Fibroblast of villous mesenchyme (primary cell): ENCODE data around the gene SDHA. TPM values are rescaled to one million over a fixed set of nuclear protein-coding genes. Genes with fewer than 3 reads are reported as not detected.

ENCODE experiments used
- DNase-seq: peaks from one replicate; pipeline ENCODE4 v3.0.0-alpha.2; 2010; ENCODE audit warnings: low read depth
- H3K4me3 ChIP-seq: 2 replicates; pipeline ENCODE4 v1.5.1; 2011; ENCODE audit warnings: low read depth, mild to moderate bottlenecking, low read length
- total RNA-seq: library from RNA; depleted of rRNA; stranded (reverse); fragments of >200 nt; gene quantifications from 2 replicates; pipeline ENCODE4 v1.2.3, GENCODE V29; 2012
- TF ChIP-seq, protein P1 (sequence below): IDR thresholded peaks from 2 replicates; pipeline ENCODE4 v1.5.1; 2012; ENCODE audit warnings: low read depth, mild to moderate bottlenecking, low read length; ENCODE audit not compliant: insufficient read depth

The SDHA gene
- total RNA-seq, 1 donor: 87.2 TPM

- no peak overlapping the region for H3K4me3 ChIP-seq
- TF ChIP-seq, protein P1, sequence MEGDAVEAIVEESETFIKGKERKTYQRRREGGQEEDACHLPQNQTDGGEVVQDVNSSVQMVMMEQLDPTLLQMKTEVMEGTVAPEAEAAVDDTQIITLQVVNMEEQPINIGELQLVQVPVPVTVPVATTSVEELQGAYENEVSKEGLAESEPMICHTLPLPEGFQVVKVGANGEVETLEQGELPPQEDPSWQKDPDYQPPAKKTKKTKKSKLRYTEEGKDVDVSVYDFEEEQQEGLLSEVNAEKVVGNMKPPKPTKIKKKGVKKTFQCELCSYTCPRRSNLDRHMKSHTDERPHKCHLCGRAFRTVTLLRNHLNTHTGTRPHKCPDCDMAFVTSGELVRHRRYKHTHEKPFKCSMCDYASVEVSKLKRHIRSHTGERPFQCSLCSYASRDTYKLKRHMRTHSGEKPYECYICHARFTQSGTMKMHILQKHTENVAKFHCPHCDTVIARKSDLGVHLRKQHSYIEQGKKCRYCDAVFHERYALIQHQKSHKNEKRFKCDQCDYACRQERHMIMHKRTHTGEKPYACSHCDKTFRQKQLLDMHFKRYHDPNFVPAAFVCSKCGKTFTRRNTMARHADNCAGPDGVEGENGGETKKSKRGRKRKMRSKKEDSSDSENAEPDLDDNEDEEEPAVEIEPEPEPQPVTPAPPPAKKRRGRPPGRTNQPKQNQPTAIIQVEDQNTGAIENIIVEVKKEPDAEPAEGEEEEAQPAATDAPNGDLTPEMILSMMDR: no peak
- DNase-seq: no peak
These were observed 28.6 kb upstream of the SDHA start for GRCh38 chr5:189486-189885.

- no peak for DNase-seq
- H3K4me3 ChIP-seq: no peak overlapping the region
- TF ChIP-seq, protein P1: no peak
These were observed 28.1 kb upstream of the SDHA start for GRCh38 chr5:189976-190365.

GRCh38 chr5:190366-191035 is 27.6 kb upstream of the SDHA start:
- TF ChIP-seq, protein P1: no peak
- DNase-seq: no peak
- no peak overlapping the region for H3K4me3 ChIP-seq

DNA sequence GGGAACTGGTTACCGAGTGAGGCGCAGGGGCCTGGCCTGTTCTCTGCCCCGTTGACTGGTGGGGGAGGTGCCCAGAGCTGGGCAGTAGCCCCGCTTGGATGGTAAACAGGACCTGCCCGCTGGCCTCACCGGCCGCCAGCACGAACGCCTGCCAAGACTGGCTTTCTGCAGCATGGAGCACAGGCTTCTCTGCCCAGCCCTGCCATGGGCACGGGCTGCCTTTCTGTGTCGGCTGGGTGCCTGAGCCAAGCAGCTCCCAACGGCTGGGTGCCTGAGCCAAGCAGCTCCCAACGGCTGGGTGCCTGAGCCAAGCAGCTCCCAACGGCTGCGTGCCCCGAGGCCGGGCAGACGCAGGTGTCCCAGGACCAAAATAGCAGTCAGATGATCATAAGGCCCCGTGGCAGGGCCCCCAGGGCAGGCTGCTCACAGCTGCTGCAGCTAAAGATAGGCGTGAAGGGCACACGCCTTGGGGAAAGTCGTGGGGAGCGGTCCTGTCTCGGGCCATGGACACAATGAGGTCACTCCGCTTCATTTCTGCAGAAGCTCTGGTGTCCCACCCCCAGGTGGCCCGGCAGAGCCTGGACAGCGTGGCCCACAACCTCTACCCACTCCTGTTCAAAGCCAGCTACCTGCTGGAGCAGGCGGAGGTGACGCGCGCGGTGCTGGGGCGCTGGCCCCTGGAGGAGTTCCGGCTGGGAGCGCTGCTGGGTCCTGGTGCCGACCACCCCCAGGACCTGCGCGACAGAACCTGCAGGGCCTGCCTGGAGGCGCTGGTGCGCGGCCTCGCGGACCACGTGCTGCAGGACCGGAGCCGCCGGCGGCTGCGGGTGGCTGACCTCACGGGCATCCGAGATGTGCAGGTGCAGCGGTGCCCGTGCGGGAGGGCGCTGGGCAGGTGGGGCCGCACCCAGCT is 26.8 kb upstream of the SDHA start, which contains the start of gene LRRC14B:
Gene LRRC14B, plus strand, starts transcription at position 460 of the 913 bp plus-strand sequence. Its CDS starts 44 bp downstream, at position 504.
- no peak for DNase-seq
- TF ChIP-seq, protein P1: no peak
- H3K4me3 ChIP-seq: no peak within 1 kb of the TSS

- TF ChIP-seq, protein P1: no peak
- no peak overlapping the region for H3K4me3 ChIP-seq
- DNase-seq: no peak
These were observed 26.0 kb upstream of the SDHA start for GRCh38 chr5:191949-192690.

- DNase-seq: no peak
- no peak overlapping the region for H3K4me3 ChIP-seq
- TF ChIP-seq, protein P1: no peak
These were observed 25.5 kb upstream of the SDHA start for GRCh38 chr5:192691-192969.
